Stimulated activated CD4-positive, alpha-beta T cell treated with anti-CD3 and anti-CD28 coated beads, Interleukin-4, amount 100 ng/mL, for 24 hours (primary cell): ENCODE measurements around the gene NCAM1.

ENCODE experiments used
- DNase-seq: peaks from one replicate; pipeline ENCODE4 v3.0.0-alpha.2; 2020

NCAM1 gene

DNA sequence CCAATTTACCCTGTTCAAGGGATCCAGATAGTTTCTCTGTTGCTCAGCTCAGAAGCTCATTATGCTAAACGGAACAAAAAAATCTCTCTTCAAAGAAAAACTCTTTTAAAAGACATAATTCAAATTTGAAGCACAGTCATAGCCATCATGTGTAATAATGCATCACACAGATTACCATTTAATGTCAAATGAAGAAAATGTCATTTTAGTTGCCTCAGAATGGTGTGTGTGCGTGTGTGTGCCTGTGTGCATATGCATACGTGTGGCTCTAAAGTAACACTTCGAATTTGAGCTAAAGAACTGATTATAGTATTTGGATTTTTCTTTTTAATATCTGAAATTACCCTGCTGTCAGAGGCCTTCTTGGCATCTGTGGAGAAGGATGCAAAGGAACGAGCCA, 363.0 kb downstream of the NCAM1 start:
- no peak for DNase-seq
